HG02970 (cell line): ENCODE data around the gene HSD11B2.

Source experiments
- ATAC-seq: cut with Tn5 transposase; IDR thresholded peaks from one replicate; pipeline ENCODE4 v1.9.1; 2021; ENCODE audit warnings: mild to moderate bottlenecking, moderate library complexity, moderate number of reproducible peaks; ENCODE audit not compliant: unreplicated experiment, low FRiP score

Gene HSD11B2

GRCh38 chr16:67431775-67432505, 1.0 kb downstream of the HSD11B2 start:
- ATAC-seq = no peak

GRCh38 chr16:67432506-67432890, 1.6 kb downstream of the HSD11B2 start:
- ATAC-seq = no peak

- ATAC-seq = no peak
Measured at GRCh38 chr16:67433131-67433719, 2.3 kb downstream of the HSD11B2 start.

GRCh38 chr16:67435758-67436164, 4.8 kb downstream of the HSD11B2 start:
- no peak for ATAC-seq

- no peak for ATAC-seq
Measured at GRCh38 chr16:67436640-67437193, 5.8 kb downstream of the HSD11B2 start.

DNA sequence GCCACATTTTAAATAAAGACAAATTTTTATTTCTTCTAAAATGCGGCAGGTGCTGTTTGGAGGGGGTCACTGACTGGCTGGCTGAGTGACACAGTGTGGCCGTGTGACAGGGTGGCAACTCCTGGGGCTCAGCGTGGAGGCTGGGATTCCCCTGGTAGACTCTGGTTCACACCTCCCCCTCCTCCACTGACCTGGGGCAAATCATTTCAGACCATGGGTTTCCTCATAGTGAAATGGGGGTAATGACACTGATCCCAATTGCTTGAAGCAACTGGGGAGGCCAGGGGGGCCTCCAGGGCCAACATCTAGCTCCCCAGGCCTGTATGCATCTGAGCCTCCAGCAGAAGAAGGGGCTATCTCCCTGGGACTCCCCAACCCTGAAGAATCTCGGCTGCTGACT, 6.6 kb downstream of the HSD11B2 start:
- ATAC-seq = no peak

DNA sequence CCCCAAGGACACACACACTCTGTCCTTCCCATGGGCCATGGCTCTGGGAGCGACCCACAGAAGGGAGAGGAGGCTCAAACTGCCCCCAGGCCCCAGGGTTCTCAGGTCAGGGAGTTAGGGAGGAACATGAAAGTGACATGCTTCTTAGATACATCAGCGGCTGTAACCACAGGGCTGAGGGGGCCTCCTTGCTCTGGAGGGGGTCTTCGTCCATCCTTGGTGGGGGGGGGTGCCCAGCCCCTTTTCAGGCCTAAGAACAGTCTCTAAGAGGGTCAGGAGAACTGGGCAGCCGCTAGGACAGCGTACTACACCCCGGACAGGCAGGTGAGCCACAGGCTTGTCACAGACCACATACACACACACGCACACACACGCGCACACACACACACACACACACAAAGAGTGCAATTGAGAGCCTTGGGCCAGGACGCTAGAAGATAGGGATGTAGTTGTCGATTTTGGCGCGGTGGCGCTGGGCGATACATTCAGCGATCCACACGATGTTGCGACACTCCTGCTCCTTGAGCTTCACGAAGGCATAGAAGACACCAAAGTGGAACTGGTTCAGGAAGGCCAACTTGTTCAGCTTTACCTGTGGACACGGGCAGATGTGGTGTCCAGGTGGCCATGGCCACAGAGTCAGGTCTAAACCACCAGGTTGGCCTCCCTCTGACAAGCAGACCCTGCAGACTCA, 7.3 kb downstream of the HSD11B2 start:
- no peak for ATAC-seq

DNA sequence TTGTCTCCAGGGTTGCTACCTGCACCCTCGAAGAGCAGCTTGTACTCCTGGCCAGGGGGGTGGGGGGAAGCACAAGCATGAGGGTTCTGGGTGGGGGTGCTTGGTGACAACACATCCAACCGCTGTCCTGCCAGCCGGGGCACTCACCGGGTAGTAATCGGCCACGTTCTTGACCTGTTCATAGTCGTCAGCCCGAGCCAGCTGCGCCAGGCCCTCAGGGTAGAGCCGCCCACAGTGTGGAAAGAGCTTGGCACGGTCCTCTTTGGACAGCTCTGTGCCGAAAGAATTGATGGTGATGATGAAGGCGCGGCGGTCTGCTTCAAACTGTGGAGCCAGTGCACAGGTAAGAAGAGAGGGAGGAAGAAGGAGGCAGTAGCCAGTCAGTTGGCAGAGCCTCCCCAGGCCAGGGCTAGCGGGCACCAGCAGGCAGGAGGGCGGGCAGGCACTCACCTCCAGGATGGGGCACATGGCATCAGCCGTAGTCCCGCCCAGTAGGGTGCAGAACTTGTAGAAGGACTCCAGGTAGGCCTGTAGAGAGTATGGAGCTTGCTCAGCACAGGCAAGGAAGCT, 8.0 kb downstream of the HSD11B2 start:
- ATAC-seq = no peak

DNA sequence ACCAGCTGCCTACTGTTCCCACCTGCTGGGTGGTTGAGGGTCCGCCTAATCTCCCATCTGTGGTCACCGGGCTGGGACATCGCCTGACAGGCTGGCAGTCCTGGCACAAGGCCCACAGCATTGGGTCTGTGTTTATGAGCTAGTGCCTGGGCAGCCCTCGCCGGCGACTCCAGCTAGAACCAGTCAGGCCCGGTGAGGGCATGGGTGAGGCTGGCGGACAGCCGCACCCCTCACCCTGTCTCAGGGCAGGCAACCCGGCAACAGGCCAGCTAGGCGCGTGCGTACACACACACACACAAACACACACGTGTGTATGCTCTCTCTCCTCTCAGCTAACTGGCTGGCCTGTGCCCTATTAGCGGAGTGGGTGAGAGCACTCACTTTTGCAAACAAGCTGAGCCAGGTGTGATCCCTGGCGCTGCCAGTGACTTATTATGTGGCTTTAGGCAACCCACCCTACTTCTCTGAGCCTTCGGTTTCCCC, 10.4 kb downstream of the HSD11B2 start:
- ATAC-seq = no peak

- no peak for ATAC-seq
Measured at GRCh38 chr16:67441907-67442306, 11.0 kb downstream of the HSD11B2 start.

- ATAC-seq = no peak
Measured at GRCh38 chr16:67442581-67443255, 11.8 kb downstream of the HSD11B2 start.

- ATAC-seq = no peak
Measured at GRCh38 chr16:67443265-67443664, 12.3 kb downstream of the HSD11B2 start.

DNA sequence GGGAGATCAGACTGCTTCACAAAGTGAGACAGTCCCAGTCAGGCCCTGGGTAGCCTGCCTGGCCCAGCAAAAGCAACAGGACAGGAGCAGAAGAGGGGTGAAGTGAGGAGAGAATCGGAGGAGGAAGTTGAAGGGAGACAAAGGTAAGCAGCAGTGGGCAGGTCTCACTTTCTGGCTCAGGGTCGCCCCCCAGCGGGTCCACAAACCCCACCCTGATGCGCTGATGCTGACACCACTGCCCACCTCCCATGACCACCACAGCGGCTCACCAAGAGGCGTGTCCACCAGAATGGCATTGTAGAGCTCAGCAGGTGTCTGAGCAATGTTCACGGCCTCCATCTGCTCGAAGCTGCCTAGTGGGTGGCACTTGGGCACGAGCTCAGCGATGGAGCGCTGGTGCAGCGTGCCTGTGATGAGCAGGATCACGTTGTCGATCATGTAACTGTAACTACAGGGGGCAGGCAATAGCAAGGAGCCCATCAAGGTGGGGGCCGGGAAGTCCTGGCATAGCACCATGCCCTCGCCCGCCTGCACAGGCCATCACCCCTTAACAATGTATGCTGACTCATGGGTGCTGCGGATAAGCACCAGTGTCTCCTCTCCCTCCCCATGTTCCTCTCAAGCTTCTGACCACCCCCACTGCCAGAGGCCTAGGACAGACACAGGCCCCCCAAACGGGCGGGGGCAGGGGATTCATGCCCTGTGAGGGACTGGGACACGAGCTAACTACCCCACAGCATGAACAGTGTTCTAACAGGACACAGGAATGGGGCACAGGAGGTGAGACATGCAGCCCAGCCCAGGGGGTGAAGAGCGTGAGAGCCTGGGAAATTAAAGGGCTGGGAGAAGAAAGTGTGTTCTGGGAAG, 13.6 kb downstream of the HSD11B2 start:
- no peak for ATAC-seq

GRCh38 chr16:67445126-67445426, 14.2 kb downstream of the HSD11B2 start:
- ATAC-seq = no peak

- ATAC-seq = no peak
Measured at GRCh38 chr16:67445441-67445912, 14.6 kb downstream of the HSD11B2 start.

DNA sequence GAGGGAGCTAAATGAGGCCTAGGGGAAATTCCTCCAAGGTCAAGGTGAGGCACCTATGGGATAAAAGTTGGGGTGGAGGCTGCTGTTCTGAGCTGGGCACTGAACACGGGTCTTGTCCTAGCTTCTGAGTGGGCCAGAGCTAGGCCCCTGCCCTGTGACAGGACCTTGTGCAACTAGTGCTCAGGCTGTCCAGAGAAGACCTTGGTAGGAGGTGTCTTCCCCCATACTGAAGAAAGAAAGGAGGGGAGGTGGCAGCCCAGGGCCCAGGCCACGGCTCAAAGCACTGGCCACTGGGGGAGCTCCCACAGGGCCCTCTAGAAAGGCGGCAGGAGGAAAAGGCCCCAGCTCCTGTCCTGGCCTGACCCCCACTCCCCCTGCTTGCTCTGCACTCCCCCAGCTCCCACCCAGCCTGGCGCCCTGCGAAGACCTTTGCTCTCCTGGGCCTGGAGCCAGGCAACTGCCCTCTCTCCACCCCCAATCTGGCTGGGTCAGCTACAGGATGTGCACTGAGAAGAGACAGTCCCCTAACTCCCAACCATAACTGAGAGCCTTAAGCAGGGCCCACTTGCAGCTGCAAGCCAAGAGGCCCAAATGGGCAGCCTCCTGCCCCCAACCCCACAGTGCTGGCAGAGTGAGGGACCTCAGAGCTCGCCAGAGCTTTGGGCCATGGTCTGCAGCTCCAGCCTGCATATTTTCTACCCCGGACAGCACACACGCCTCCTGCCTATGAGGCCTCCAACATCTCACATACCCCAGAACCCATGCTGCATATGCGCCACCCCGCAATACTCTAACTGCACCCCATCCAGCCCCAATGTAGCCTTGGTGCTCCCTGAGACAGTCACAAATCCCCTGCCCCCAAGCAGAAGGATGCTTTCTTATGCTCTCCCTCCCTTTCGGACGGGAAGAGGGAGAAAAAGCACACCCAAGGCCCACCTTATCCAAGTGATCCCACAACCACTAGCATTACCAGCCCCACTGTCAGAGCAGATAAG, 15.3 kb downstream of the HSD11B2 start:
- ATAC-seq = no peak

DNA sequence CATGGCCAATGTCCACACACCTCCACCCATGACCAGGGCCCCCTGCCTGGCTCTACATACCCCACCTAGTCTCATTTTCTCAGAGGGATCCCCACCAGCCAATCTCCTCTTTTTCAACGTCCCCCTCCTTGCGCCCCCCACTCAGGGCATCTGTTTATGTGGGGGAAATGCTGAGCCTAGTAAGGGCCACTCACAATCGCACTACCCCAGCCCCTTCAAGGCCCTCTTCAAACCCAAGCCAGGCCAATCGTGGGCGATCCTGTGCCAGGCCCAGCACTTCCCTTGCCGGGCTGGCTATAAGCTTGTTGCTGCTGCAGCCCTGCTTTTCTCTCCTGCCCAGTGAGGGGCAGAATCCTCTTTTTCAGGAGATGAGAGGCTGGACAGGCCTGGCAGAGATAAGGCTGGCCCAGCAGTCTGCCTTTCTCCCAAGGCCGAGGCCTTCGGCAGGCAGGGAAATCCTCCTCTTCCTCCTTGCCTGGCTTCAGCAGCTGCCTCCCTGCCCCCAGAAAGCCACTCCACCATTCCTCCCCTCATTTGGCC, 16.1 kb downstream of the HSD11B2 start:
- no peak for ATAC-seq

- no peak for ATAC-seq
Measured at GRCh38 chr16:67447508-67448076, 16.7 kb downstream of the HSD11B2 start.
